DMS153 (cell line): Measurements from ENCODE around the gene PTGR3.
"Not testable (repeated sequence)": the region's sequence is repeated elsewhere in the genome, so short reads cannot be mapped to it uniquely, and the experiment has no call there.

ENCODE experiments used
- DNase-seq: peaks from one replicate; lab custom pipeline; 2025; lab: John Stamatoyannopoulos, UW

PTGR3 gene

DNA sequence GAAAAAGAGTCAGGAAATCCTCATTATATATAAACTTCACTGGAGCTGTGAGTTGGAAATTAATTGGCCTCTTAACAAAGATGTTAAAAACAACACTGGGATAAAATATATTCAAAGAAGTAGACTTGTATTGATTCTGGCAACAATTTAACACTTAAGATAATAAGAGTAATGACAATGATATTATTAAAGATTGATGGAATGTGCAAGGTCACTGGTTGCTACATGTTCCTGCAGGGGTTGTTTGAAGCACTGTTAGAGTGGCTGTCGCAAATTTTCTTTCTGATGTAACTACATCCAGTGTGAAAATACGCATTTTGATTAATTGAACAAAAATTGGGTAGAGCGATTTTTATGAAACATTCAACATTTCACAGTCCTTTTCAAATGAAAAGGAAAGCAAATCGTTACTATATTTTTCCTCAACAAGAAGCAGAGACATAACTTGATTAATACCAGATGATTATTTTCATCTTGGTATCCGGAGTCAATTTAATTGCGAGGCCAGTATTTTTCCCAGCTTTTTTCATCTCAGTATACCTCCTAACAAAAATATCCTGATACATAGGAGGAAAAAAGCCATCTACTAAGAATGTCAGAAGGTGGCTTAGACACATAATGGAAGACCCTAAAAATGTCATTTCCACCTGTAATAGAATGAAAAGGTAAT, 6.1 kb downstream of the PTGR3 start:
- no peak for DNase-seq

DNA sequence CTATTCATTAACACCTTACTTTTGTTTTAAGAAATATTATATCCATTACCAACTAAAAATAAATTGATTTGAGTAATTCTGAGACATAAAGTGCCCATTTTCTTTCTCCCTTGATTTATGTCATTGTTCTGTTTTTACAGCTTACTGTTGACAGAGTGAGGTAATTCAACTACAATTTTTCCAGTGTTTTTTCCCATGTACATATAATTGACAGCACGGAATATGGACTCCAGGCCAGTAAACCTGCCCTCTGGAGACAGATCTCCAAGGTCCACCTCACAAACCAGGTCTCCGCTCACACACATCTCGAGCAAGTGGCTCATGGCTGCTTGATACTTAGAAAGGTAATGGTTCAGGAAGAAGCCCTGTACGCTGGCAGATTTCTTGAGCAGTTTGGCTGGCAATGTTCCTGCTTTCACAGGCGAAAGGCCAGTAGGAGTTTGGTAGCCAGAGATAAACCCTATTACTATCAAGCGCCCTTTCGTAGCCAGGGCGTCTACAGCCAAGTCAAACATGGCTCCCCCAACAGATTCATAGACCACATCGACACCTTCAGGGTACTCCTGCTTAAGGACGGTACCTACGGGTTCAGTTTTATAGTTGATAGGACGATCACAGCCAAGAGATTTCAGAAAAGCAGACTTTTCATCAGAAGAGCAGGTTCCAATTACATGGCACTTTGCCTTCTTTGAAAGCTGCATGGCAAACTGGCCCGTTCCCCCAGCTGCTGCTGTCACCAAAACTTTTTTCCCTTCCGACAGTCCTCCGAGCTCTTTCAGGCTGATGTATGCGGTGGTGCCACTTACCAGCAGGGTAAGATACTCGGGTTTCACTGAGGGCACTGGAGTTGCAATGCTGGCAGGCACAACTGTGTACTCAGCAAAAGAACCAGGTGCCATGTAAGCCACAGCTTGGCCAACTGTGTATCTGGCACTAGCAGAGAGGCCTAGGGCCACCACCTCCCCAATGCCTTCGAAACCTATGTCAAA, 7.4 kb downstream of the PTGR3 start:
- no peak for DNase-seq

DNA sequence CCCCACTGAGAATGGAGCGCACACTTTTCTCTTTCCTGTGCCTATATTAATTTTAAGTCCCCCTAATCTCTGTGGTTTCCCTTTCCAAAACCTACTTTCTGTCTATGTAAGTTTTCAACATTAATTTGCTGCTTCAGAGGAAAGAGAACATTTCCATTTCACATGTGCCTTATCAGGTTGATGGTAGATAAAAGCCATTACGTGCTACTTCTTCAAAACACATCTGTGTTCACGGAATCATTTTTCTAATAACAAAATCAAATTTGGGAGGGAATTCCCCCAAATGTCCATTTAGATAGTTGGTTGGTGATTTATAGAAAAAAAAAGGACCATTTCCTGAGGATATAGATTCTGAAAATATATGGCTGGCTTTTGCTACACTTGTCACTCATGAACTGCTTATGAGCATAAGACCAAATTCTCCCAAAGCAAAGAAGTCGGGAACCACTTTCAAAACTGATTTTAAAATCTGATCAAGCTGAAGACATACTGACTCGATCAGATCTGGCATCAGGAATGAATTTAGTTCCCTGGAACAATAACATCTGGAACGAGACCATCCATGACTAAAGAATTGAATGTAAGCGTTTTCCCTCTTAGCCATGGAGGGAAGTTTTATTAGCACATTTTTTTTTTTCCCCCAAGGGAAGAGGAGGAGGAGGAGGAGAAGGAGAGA, 8.2 kb downstream of the PTGR3 start:
- DNase-seq: no peak

DNA sequence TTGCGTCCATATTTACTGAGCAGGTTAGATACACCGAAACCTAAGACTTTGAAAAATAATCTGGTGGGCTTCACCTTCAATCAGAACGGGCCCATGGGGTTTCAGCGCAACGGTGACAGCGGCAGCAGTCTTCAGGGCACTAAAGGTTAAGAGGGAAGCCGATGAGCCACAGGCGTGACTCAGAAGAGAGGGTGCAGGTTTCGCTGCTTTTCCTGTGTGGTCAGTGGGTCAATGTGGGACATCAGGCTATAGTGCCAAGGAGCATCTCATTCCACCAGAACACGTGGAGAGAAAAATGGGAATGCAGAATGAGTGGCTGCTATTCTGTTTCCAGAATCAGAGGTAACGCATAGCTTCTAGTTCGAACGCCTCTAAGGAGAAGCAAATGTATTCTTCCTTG, 8.9 kb downstream of the PTGR3 start:
- no peak for DNase-seq

DNA sequence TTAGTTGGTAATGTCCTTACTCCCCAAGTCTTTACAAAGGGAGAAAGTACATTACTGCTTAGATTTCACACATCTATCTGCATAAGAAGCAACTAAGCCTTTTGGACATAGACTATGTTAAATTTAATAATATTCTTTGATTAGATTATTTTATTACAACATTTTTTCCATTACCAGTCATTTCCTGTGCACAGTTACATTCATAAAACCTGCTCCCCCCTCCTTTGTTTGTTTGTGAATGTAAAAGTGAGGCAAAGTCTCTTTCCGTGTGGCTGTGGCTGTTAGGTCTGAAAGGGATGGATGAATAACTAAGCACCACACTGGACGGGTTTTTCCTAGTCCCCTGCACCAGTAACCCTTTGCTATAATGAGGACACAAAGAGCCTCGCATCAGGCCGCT, 9.6 kb downstream of the PTGR3 start:
- DNase-seq: no peak

DNA sequence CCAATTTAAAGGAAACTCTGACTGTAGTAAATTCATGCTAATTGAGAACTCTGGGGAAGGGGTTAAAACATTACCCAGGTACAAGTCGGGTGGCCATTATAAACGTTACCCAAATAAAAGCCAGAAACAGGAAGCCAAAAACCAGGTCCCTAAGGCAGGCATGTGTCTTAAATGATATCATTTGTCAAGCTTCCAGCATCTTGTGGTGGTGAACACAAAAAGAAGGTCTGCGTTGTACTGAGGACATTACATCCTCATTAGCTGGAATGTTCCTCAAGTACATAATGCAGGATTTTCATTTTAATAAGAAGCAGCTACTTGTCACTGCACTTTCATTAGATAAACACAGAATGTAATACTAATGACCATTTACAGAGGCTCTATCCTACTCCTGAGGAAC, 10.9 kb downstream of the PTGR3 start:
- no peak for DNase-seq

DNA sequence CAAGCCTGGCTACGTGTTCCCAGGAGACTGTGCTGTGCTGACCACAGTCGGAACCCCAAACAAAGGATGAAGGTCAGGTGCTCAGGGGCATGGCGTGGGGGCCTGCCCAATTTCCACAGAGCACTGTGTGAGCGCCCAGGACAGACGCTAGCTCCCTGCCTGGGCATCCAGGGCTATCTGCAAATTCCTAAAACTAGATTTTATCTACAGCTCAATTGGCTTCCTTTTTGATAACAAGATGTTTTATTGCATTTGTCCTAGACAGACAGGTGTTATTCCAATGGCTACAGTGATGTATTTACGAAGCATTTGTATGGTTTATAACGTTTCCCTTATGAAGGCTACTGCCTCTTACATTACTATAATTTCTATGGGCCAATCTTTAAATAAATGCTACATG, 16.0 kb downstream of the PTGR3 start:
- DNase-seq: no peak

DNA sequence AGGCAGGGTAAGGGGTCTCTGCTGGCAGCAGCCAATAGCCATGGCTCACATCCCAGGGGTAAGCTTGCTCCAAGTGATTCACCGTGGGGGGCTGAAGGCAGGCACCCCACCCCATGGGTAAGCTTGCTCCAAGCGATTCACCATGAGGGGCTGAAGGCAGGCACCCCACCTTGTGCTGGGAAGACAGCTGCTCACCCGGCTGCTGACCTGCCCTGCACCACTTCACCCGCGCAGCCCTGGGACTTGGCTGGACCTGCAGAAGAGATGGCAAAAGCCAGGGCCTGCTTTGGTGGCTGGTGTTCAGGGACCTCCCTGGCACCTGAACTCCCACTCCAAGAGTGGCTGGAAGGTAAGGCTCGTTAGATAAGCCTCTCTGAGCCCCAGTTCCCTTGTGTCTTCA, 19.2 kb downstream of the PTGR3 start:
- DNase-seq: no peak

DNA sequence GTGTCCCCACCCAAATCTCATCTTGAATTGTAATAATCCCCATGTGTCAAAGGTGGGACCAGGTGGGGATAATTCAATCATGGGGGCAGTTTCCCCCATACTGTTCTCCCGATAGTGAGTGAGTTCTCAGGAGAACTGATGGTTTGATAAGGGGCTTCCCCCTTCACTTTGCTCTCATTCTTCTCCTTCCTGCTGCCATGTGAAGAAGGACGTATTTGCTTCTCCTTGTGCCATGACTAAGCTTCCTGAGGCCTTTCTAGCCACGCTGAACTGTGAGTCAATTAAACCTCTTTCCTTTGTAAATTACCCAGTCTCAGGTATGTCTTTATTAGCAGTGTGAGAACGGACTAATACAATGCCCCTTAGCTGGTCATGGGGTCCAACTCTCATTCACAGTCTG, 21.2 kb downstream of the PTGR3 start:
- not testable (repeated sequence) for DNase-seq

DNA sequence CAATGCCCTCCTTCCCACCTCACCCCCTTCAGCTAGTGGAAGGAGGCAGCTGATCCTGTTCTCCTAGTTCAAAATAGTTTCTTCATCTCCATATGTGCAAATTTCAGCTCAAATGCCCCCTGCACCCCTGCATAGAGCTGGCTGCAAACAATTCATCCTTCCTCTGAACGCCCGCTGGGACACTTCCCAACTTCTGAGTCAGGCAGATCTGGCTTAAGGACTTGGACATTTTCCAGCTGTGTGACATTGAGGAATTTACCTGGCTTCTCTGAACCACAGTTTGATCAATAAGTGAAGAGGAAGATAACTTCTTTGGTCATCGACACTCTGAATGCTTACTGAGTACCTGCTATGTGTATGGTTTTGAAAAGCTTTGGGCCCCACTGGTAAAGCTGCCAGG, 23.5 kb downstream of the PTGR3 start:
- DNase-seq: no peak

DNA sequence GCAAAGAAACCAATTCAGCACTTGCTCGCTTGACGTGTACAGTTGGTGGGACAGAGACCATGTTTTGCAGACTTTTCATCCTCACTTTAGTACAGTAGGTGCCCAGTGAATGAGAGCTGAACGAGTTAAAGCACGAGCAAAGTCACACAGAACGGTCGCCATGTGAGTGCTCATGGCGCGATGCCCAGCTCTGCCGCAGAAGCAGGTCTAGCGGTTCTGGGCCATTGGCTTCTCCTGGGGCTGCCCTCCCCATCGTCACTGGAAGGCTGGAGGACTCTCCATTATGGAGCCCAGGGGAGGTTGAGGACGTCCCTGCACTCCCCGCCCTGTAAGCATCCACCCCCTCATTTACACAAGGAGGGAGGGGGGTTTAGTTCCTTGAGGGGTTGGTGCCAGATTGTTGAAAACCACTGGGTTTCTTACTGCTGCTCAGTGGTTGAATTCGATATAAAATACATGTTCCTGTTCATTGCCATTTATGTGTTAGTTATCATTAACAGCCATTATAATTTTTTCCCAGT, 24.9 kb downstream of the PTGR3 start:
- DNase-seq: no peak

DNA sequence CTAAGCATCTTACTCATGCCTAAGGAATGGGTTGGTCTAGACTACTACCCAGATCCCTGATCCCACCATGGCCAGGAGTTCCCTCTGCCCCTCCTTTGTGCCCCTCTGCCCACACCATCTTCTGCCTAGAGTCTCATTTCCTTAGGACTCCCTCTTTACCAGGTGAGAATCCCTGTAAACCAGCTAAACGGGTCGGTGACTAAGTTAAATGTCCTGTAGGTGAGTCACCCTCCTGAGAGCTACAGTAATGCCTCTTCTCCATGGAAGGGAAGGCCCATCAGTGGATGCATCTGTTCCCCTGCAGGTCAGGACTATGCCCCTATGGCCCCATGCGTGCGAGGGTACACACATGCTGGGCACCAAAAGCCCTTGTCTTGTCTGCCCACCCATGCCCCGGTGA, 25.4 kb downstream of the PTGR3 start:
- DNase-seq: no peak

DNA sequence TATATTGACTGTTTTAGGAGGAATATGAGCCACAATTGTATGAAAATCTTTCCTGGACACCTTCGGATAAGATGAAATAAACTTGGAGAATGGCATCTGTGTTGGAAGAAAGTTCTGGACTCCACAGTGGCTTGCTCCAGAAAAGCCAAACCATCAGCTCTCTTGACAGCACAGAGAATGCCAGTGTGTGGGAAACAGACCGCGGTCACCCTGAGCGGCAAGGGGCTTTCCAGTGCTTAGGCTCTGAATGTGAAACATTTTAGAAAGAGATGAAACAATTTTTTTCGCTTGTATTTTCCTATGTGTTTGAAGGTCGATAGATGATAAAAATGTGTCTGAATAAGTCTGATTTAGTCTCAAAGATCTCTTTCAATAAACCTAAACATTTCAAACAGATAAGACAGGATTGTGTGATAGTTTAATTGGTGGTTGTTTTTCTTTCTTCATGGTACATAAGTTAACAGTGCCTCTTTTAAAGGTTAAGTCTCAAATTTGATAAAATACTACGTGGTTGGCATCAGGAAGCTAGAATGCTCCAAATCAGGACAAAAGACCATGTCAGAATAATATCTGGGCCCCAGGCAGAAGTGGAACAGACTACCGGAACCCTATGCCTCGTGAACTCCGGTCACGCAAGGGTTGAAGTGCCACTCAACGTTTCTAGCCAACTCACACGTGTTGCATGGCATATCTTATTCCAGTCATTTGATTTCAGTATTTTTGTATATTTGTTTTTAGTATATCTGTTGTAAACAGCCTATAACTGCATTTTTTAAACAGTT, 28.9 kb downstream of the PTGR3 start:
- no peak for DNase-seq

DNA sequence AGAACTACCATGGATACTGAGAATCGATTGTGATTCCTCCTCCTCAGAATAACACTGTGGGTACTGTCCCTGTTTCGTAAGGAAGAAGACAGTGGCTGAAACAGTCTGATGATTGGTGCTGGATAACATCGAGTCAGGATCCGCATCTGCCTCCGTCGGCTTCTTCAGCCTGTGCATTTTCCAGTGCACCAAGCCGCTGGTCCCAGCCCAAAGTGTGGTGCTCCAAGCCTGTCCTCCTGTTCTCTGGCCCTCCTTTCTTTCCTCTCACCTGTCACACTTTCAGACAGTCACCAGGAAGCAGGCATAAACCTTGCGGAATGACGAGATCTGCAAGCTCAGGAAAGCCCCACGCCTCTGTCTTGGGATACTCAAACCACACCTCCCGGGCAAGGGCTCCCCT, 30.6 kb downstream of the PTGR3 start:
- DNase-seq: no peak

DNA sequence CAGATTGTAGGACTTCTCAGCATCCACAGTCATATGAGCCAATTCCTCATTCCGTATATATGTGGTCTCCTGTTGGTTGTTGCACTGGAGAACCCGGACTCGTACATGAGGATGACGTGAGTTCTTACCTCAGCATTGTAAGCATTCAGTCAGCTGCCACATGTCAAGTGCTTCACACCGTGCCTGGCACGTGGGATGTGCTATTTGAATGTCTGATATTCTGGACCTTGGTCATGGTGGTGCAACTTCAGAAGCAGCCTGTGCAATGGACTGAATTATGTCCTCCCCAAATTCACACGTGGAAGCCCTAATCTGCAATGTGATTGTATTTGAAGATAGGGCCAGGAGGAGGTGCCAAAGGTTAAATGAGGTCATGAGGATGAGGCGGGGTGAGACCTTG, 32.1 kb downstream of the PTGR3 start:
- DNase-seq: no peak

DNA sequence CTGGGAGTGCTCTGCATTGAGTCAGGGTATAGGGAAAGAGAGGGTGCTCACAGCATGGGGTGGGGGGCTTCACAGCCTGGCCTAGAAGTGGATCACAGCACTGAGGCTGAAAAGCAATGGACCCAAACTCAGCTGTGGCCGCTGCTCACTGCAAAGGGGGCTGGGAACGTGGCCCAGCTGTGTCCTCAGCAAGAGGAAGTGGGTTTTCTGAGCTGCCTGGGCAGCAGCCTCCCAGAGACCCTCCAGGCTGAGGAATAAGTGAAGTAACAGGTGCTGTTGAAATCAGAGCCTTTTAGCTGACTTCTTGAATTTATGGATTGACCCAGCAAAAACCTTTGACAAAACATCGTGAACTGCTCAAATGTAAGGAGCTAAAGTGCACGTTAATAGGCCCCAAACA, 35.2 kb downstream of the PTGR3 start:
- no peak for DNase-seq

DNA sequence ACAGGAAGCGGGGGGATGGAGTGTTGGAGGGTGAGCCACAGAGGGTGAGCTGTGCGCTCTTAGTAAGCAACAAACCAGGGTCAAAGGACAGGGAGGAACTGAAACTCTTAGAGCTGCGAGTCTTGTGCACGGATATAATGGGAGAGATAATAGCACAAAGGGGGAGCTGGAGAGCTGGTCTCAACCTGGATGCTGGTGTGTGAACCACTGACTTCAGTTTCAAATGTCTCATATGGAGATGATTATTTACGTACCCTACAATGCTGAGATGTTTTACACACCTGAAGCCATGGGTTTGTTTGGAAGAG, 35.9 kb downstream of the PTGR3 start:
- DNase-seq: no peak

DNA sequence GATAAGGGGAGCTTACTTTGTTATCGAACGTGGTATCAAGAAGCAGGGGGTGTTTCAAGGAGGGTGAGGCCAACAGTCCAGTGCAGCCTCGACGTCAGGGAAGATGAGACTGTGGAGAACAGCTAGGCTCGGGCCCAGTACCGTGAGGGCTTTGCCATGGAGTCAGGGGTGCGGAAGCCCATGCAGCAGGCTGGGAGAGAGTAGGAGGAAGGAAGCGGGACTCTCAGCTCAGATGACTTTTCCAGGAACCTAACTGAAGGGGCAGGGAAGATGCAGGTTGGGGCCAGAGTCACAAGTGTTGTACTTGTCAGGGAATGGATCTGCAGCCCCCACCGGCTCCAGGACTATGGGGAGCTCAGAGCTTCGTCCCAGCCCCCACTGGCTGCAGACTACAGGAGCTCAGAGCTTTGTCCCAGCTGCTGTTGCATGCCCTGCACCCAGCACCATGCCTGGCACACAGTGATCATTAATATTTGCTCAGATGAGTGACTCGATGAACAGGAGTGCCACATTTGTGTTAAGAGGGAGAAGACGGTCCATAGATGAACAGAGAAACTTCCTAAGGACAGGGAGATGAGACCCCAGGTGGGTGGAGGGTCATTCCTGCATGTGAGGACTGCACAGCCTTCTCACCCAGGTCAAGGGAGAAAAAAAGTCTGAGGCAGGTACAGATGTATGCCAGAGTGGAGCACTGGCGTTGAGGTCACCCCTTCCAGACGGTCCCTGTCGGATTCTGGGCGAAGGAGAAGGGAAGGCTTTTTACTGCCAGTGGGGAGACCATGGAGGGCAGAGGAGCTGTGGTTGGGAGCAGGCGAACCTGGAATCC, 36.4 kb downstream of the PTGR3 start:
- DNase-seq: no peak

DNA sequence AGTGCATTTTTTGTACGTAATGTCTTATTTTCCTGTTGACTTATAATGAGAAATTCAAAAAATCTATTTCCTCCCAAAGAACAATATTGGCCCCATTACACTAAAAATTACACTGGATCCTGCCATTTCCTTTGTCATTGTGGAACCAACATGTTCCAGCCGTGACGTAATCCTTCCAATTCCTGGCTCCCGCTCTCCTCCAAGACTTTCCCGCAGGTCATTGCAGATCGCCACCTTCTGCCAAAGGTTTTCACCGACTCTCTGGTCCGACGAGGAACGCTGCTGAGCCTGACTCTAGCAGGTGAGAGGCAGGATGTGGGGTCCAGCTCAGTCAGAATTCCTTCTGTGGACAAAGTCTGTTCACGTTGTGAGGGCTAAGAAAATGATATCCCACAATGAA, 38.0 kb downstream of the PTGR3 start:
- DNase-seq: no peak

DNA sequence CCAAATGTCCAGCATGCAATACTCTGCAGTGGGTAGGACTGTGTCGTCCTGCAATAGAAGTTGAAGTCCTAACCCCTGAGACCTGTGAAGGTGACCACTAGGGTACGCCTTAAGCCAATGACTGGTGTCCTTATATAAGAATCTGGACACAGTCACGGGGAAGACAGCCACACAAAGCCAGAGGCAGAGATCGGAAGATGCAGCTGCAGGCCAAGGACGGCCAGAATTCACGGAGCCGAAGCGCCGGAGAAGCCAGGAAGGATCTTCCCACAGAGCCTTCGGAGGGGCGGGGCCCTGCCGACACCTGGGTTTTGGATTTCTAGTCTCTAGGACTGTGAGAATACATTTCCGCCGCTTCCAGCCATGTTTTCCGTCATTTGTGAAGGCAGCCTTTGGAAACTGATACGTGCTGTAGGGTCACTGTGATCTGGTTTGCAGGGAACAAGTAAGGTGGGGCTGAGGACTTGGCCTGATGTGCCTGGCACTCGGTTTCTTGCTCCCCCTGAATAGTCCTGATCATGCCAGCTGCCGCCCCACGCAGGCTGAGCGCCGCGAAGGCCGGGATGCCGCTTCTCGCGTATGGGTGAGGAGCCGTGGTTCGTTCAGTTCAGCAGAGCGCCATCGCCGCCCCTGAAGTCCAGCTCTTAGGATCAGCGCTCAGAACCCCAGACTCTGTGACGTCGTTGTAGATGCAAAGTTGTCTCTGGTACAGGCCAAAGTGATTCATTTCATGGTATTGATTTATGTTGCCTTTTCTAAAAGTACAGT, 38.7 kb downstream of the PTGR3 start:
- no peak for DNase-seq
